H1 (cell line): Measurements from ENCODE around the gene HMGB3. TPM values are rescaled to one million over a fixed set of nuclear protein-coding genes. Genes with fewer than 3 reads are reported as not detected.

ENCODE experiments used
- CTCF ChIA-PET: fragments of 300-600 bp; sonication (Branson Sonifier 250); formaldehyde crosslinking; loops from one replicate; lab custom pipeline; 2021; ENCODE audit not compliant: partially characterized antibody; lab: Charles Lee
- POLR2A ChIA-PET: fragments of 300-600 bp; sonication (Branson Sonifier 250); formaldehyde crosslinking; loops from one replicate; lab custom pipeline; 2021; ENCODE audit warnings: inconsistent platforms; ENCODE audit not compliant: partially characterized antibody; lab: Charles Lee
- DNase-seq, 2 experiments: peaks; one replicate each; pipeline versions ENCODE4 v3.0.0 to v3.0.0-alpha.2; 2010 to 2022; ENCODE audit warnings: low spot score in 2 of 2, low read depth in 1 of 2, mixed read lengths in 1 of 2
- FAIRE-seq: peaks from 2 replicates; lab custom pipeline; 2011; peaks lifted over from hg19 to GRCh38; lab: Jason Lieb, UNC
- H2AFZ ChIP-seq: 2 replicates; pipeline ENCODE4 v1.8.1; 2012; ENCODE audit warnings: low read length, inconsistent platforms
- H2AK5ac ChIP-seq: 2 replicates; pipeline ENCODE4 v1.6.1; 2013; ENCODE audit warnings: low read depth, low read length
- H2BK120ac ChIP-seq: replicated peaks from 2 replicates; pipeline ENCODE3; 2013; ENCODE audit warnings: low read depth, low read length, inconsistent platforms
- H2BK12ac ChIP-seq: 2 replicates; pipeline ENCODE4 v1.6.1; 2013; ENCODE audit warnings: low read depth, low read length
- H2BK15ac ChIP-seq: 2 replicates; pipeline ENCODE4 v1.6.1; 2013; ENCODE audit warnings: low read length
- H2BK20ac ChIP-seq: 2 replicates; pipeline ENCODE4 v1.6.1; 2013; ENCODE audit warnings: low read length
- H2BK5ac ChIP-seq: 2 replicates; pipeline ENCODE4 v1.6.1; 2013; ENCODE audit warnings: low read depth, low read length
- H3K14ac ChIP-seq: 2 replicates; pipeline ENCODE4 v1.6.1; 2013; ENCODE audit warnings: inconsistent platforms; ENCODE audit not compliant: insufficient read length
- H3K18ac ChIP-seq: 2 replicates; pipeline ENCODE4 v1.6.1; 2013; ENCODE audit warnings: low read length; ENCODE audit errors: extremely low read depth
- H3K23ac ChIP-seq: 2 replicates; pipeline ENCODE4 v1.6.1; 2013; ENCODE audit warnings: inconsistent platforms; ENCODE audit not compliant: insufficient read length
- H3K23me2 ChIP-seq: 2 replicates; pipeline ENCODE4 v1.6.1; 2013; ENCODE audit warnings: low read depth, low read length
- H3K27ac ChIP-seq: 2 replicates; pipeline ENCODE4 v1.6.1; 2011; ENCODE audit warnings: low read depth, low read length, inconsistent platforms
- H3K27me3 ChIP-seq, 4 experiments: replicated peaks in 1 of 4; 1 replicate in 1 of 4; 2 replicates in 3 of 4; pipeline versions ENCODE4 v1.6.1 to v1.8.1; 2011 to 2013; ENCODE audit warnings: low read length in 3 of 4, mild to moderate bottlenecking in 3 of 4, inconsistent platforms in 2 of 4, mixed read lengths in 2 of 4, moderate library complexity in 1 of 4; ENCODE audit not compliant: control insufficient read depth in 3 of 4, insufficient read depth in 3 of 4; ENCODE audit errors: extremely low read depth in 1 of 4
- H3K36me3 ChIP-seq, 4 experiments: 2 replicates each; pipeline versions ENCODE4 v1.6.1 to v1.8.1; 2011 to 2013; ENCODE audit warnings: mild to moderate bottlenecking in 4 of 4, low read length in 3 of 4, moderate library complexity in 2 of 4, control low read depth in 1 of 4, inconsistent platforms in 1 of 4; ENCODE audit not compliant: insufficient read depth in 4 of 4, control insufficient read depth in 2 of 4
- H3K4ac ChIP-seq: replicated peaks from 2 replicates; pipeline ENCODE3; 2013; ENCODE audit warnings: low read length, low read depth, mixed read lengths, inconsistent platforms; ENCODE audit not compliant: insufficient read length
- H3K4me1 ChIP-seq, 4 experiments: replicated peaks in 1 of 4; 1 replicate in 1 of 4; 2 replicates in 3 of 4; pipeline versions ENCODE4 v1.6.1 to v1.8.1; 2011 to 2013; ENCODE audit warnings: low read length in 3 of 4, inconsistent platforms in 2 of 4, mixed read lengths in 1 of 4; ENCODE audit not compliant: insufficient read depth in 4 of 4, control insufficient read depth in 3 of 4
- H3K4me2 ChIP-seq, 2 experiments: 2 replicates each; pipeline versions ENCODE4 v1.6.1 to v1.8.1; 2011 to 2013; ENCODE audit warnings: low read depth in 2 of 2, low read length in 2 of 2, control low read depth in 1 of 2, inconsistent platforms in 1 of 2, mild to moderate bottlenecking in 1 of 2; ENCODE audit not compliant: insufficient read depth in 1 of 2
- H3K4me3 ChIP-seq, 4 experiments: fragments of 200-600, 300-600 bp in 1 of 4; sonication (generic), shearing (Covaris generic), sonication (Bioruptor Twin) in 1 of 4; 2 replicates each; pipeline versions ENCODE4 v1.5.1 to v1.8.1; 2011 to 2016; ENCODE audit warnings: low read length in 4 of 4, low read depth in 3 of 4, control low read depth in 2 of 4, inconsistent platforms in 2 of 4, mild to moderate bottlenecking in 2 of 4, mixed read lengths in 1 of 4, moderate library complexity in 1 of 4; ENCODE audit not compliant: insufficient read depth in 2 of 4; ENCODE audit errors: extremely low read depth in 1 of 4
- H3K56ac ChIP-seq: replicated peaks from 2 replicates; pipeline ENCODE3; 2013; ENCODE audit warnings: low read depth, mild to moderate bottlenecking, mixed read lengths, low read length, inconsistent platforms; ENCODE audit not compliant: insufficient read length
- H3K79me1 ChIP-seq: 2 replicates; pipeline ENCODE4 v1.6.1; 2013; ENCODE audit warnings: low read depth, low read length, control low read depth
- H3K79me2 ChIP-seq, 2 experiments: 2 replicates each; pipeline versions ENCODE4 v1.6.1 to v1.8.1; 2012 to 2013; ENCODE audit warnings: low read length in 2 of 2, mild to moderate bottlenecking in 2 of 2, inconsistent platforms in 1 of 2; ENCODE audit not compliant: insufficient read depth in 2 of 2, control insufficient read depth in 1 of 2
- H3K9ac ChIP-seq, 4 experiments: replicated peaks in 1 of 4; 1 replicate in 1 of 4; 2 replicates in 3 of 4; pipeline versions ENCODE4 v1.6.1 to v1.8.1; 2011 to 2013; ENCODE audit warnings: low read depth in 3 of 4, low read length in 3 of 4, control low read depth in 2 of 4, mild to moderate bottlenecking in 2 of 4, moderate library complexity in 2 of 4, inconsistent platforms in 1 of 4; ENCODE audit errors: extremely low read depth in 1 of 4
- H3K9me3 ChIP-seq, 2 experiments: 2 replicates each; pipeline versions ENCODE4 v1.6.1 to v1.8.1; 2012 to 2013; ENCODE audit warnings: mild to moderate bottlenecking in 2 of 2, moderate library complexity in 2 of 2, control low read depth in 1 of 2, inconsistent platforms in 1 of 2, low read depth in 1 of 2, low read length in 1 of 2, mixed read lengths in 1 of 2; ENCODE audit not compliant: insufficient read depth in 2 of 2
- H4K20me1 ChIP-seq, 2 experiments: replicated peaks in 1 of 2; 2 replicates each; pipeline versions ENCODE3 to v1.8.1; 2011 to 2013; ENCODE audit warnings: inconsistent platforms in 2 of 2, low read length in 2 of 2, mild to moderate bottlenecking in 1 of 2; ENCODE audit not compliant: insufficient read depth in 2 of 2, control insufficient read depth in 1 of 2
- H4K5ac ChIP-seq: 2 replicates; pipeline ENCODE4 v1.6.1; 2013; ENCODE audit warnings: low read length, low read depth, mixed read lengths, inconsistent platforms; ENCODE audit not compliant: insufficient read length
- H4K8ac ChIP-seq: 2 replicates; pipeline ENCODE4 v1.8.0; 2013; ENCODE audit warnings: mild to moderate bottlenecking, moderate library complexity, low read length, inconsistent platforms; ENCODE audit not compliant: insufficient read depth; ENCODE audit errors: extremely low read depth
- H4K91ac ChIP-seq: replicated peaks from 2 replicates; pipeline ENCODE3; 2013; ENCODE audit warnings: low read length, mixed read lengths, inconsistent platforms; ENCODE audit not compliant: insufficient read length
- CREB1 ChIP-seq: IDR thresholded peaks from 2 replicates; pipeline ENCODE4 v1.6.1; 2012; ENCODE audit warnings: inconsistent platforms
- HDAC6 ChIP-seq: IDR thresholded peaks from one replicate; pipeline ENCODE4 v1.7.1; 2012; ENCODE audit warnings: low read depth, mild to moderate bottlenecking, inconsistent platforms, low read length, moderate library complexity
- KDM1A ChIP-seq: fragments of 200-600, 300-600 bp; sonication (generic); IDR thresholded peaks from 2 replicates; pipeline ENCODE4 v1.7.1; 2016; ENCODE audit warnings: mild to moderate bottlenecking, low read length, borderline replicate concordance
- RAD21 ChIP-seq, 2 experiments: IDR thresholded peaks in 1 of 2; conservative IDR thresholded peaks in 1 of 2; 2 replicates each; pipeline ENCODE4 v1.6.1; 2011; ENCODE audit warnings: low read depth in 2 of 2, low read length in 2 of 2, improper control_type of control experiment in 1 of 2, inconsistent platforms in 1 of 2, mild to moderate bottlenecking in 1 of 2, moderate library complexity in 1 of 2
- RNF2 ChIP-seq: fragments of 200-900, 300-1000 bp; sonication (generic); IDR thresholded peaks from 2 replicates; pipeline ENCODE4 v1.7.1; 2016; ENCODE audit warnings: borderline replicate concordance, low read depth, mild to moderate bottlenecking, antibody characterized with exemption, low read length; ENCODE audit not compliant: poor library complexity, severe bottlenecking; ENCODE audit errors: missing control alignments
- SP4 ChIP-seq: IDR thresholded peaks from 2 replicates; pipeline ENCODE4 v1.6.1; 2012; ENCODE audit warnings: low read length, inconsistent platforms
- TAF1 ChIP-seq: IDR thresholded peaks from 2 replicates; pipeline ENCODE4 v1.6.1; 2011; ENCODE audit warnings: mild to moderate bottlenecking, low read depth, low read length
- TEAD4 ChIP-seq: IDR thresholded peaks from 2 replicates; pipeline ENCODE4 v1.6.1; 2012; ENCODE audit warnings: low read depth, low read length, inconsistent platforms, mixed read lengths
- ZNF274 ChIP-seq: IDR thresholded peaks from 2 replicates; pipeline ENCODE4 v1.7.0; 2012; ENCODE audit warnings: low read length, borderline replicate concordance; ENCODE audit errors: extremely low read depth
- WGBS, 2 experiments: shearing (Covaris generic) in 1 of 2; methylation state at CpG; one replicate each; pipeline versions ENCODE4 v1.1.6 to v1.1.7; 2013 to 2015; ENCODE audit warnings: low lambda C conversion rate in 2 of 2, mixed read lengths in 2 of 2, inconsistent platforms in 1 of 2, low coverage in 1 of 2, missing lambda C conversion rate in 1 of 2; ENCODE audit not compliant: insufficient replicate concordance in 2 of 2, insufficient coverage in 1 of 2, insufficient read length in 1 of 2; ENCODE audit errors: extremely low coverage in 1 of 2, missing lambda C conversion rate in 1 of 2; 5-methylcytosine and 5-hydroxymethylcytosine counted together
- polyA plus RNA-seq, 7 experiments: library from polyadenylated mRNA; depleted of rRNA in 3 of 7; stranded (reverse) in 5 of 7; unstranded in 2 of 7; fragments of >200 nt in 5 of 7; fragments of 200-250 nt in 2 of 7; gene quantifications; 1 replicate in 5 of 7; 2 replicates in 1 of 7; 4 replicates in 1 of 7; pipeline versions ENCODE4 v1.2.1 to v1.2.3, GENCODE V29; 2011 to 2013; ENCODE audit warnings: missing spikeins in 2 of 7, mixed read lengths in 2 of 7
- total RNA-seq: library from RNA; stranded (reverse); fragmentation: NEBNext Ultra II Directional; extraction: Animal tissue kit (Norgen Biotek cat#: 25700); gene quantifications from 2 replicates; pipeline ENCODE4 v1.2.1, GENCODE V29; 2021

HMGB3 gene
- total and polyA plus RNA-seq, 2 of the 8 experiments (the other 6 are each of a cell fraction or from before 2014, with no cell fraction given), result 55.8 to 346 TPM

DNA sequence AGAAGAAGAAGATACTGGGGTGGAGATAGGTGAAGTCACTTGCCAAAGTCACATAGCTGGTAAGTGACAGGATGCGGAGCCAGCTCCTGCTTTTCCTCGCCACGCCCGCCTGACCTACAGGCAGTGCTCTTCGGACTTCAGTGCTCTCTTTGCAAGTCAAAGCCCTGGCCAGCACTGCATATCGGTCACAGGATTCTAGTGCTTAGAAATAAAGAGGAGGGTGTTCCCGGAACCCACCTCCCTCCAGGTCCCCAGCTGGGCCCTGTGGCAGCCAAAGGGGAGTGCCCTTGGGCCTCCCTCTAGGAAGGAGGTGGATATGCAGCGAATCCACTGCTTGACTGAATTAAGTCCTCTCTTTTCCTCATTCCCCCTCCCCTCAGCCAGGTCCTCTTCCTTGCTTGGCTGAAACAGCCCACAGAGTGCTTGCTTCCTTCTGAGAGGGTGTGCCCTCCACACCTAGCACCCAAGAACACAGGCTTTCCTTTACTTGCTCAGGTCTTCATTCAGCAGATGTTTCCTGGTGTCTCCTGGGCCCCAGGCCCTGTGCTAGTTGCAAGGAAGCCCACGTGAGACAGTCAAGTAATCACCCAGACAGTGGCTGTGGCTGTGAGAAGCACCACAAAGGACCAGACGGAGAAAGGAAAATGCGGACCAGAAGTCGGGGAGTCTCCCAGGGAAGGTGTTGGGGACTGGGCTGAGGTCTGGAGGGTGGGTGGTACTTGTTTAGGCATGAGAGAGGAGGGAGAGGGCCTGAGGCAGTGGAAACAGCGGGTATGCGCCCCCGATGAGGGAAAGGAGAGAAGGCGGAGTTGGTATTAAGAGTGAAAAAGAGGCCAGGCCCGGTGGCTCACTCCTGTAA is 14.0 kb upstream of the HMGB3 start:
- Histone ChIP-seq H3K18ac (no peak overlapping the region), H3K27ac (no peak overlapping the region), H4K8ac (peak overlapping the region; percentile 93; the same call in 1 of the 2 replicates), H3K79me1 (no peaks in the 10 kb centered on the region), H2BK12ac (no peak overlapping the region), H2AK5ac (no peak overlapping the region), H3K36me3 (no peaks in the 10 kb centered on the region), H3K23ac (no peak overlapping the region), H3K4ac (no peak overlapping the region), H2BK5ac (no peak overlapping the region; the same call in 1 of the 2 replicates), H2AFZ (peak overlapping the region; percentile 88), H4K5ac (peak overlapping the region; percentile 71), H3K23me2 (no peaks in the 10 kb centered on the region), H3K4me3 (no peak overlapping the region), H3K4me2 (0 out of 4 replicates have a peak overlapping the region, but pooled peaks have one; percentile 13 to 15), H2BK15ac (no peak overlapping the region), H3K79me2 (no peaks in the 10 kb centered on the region), H2BK20ac (peak overlapping the region; percentile 23; the same call in 1 of the 2 replicates)
- no peak for DNase-seq
- ChIA-PET POLR2A (interaction anchor here (0.8 to 1.3 kb wide), 2 partner anchors 14 to 28 kb away, joined by 3 read pairs; partner anchors contain the start of gene HMGB3), CTCF (no interaction called here)
- 66% methylated on average over 16 of the region's 17 CpGs; no CpG with 5 or more reads in 1 of the 2 experiments for WGBS, 2 experiments
- TF ChIP-seq CREB1, result no peak
- TF ChIP-seq RAD21 (IDR thresholded peaks at IDR 0.05 in 1 of 2, conservative IDR thresholded peaks at IDR 0.05 in 1 of 2; ENCODE audit: low read depth in 2 of 2, low read length in 2 of 2), result no peak
- TF ChIP-seq TAF1, result no peak
- TF ChIP-seq ZNF274, result no peak
- TF ChIP-seq HDAC6, result no peak
- TF ChIP-seq KDM1A, result no peak
- TF ChIP-seq TEAD4, result no peak
- no peak for TF ChIP-seq SP4
- no peak for TF ChIP-seq RNF2
- TF ChIP-seq, all 59 proteins: peak for 0
- Histone ChIP-seq H4K91ac (peak overlapping the region; percentile 81), H3K9me3 (no peaks in the 10 kb centered on the region), H4K20me1 (no peaks in the 10 kb centered on the region), H3K4me1 (peaks cover 0 to 4% (median 2%) of the 10 kb centered on the region in 4 experiments; a peak in 3 of 7 replicates), H3K56ac (no peak overlapping the region), H3K14ac (peak overlapping the region; percentile 80), H3K9ac (no peak overlapping the region), H3K27me3 (no peaks in the 10 kb centered on the region), H2BK120ac (peak overlapping the region; percentile 61)
- FAIRE-seq, result peak; percentile 84
